ENCODE data around the gene HNF4A. TPM values are rescaled to one million over a fixed set of nuclear protein-coding genes. Genes with fewer than 3 reads are reported as not detected.

HNF4A gene
- total and polyA plus RNA-seq, 2 of the 13 experiments (the other 11 are each of a cell fraction or from before 2014, with no cell fraction given), result 80.9 to 169 TPM

GRCh38 chr20:44403194-44404112, 48.0 kb downstream of the HNF4A start (continued):
- TF ChIP-seq MED1 (CRISPR knock-in tag; IDR thresholded peaks at IDR 0.05) (peak; percentile 49; the same call in 1 of the 2 replicates), LCORL (IDR thresholded peaks at IDR 0.05) (no peak), LCORL (CRISPR knock-in tag; IDR thresholded peaks at IDR 0.05) (peak; percentile 45; the same call in 1 of the 2 replicates), CAMTA2 (CRISPR knock-in tag; IDR thresholded peaks at IDR 0.05; ENCODE audit: borderline replicate concordance) (no peak), NFATC3 (CRISPR knock-in tag; IDR thresholded peaks at IDR 0.05) (no peak), AFF4 (CRISPR knock-in tag; IDR thresholded peaks at IDR 0.05) (no peak), ZNF746 (CRISPR knock-in tag; IDR thresholded peaks at IDR 0.05) (0 out of 2 replicates have a peak, but pooled peaks have one; percentile 30), NR2F6 (IDR thresholded peaks at IDR 0.05) (no peak), NR2F6 (CRISPR knock-in tag; IDR thresholded peaks at IDR 0.05) (no peak), ZNF629 (CRISPR knock-in tag; conservative IDR thresholded peaks at IDR 0.05) (peak; percentile 91), THYN1 (CRISPR knock-in tag; IDR thresholded peaks at IDR 0.05; ENCODE audit: borderline replicate concordance, low read depth) (no peak), ZNF296 (CRISPR knock-in tag; conservative IDR thresholded peaks at IDR 0.05) (no peak), ZMYM4 (CRISPR knock-in tag; IDR thresholded peaks at IDR 0.05) (no peak), SIN3A (IDR thresholded peaks at IDR 0.05; ENCODE audit: borderline replicate concordance, low read depth, low read length) (no peak), ZNF556 (CRISPR knock-in tag; IDR thresholded peaks at IDR 0.05; ENCODE audit: borderline replicate concordance) (no peak), ZFY (CRISPR knock-in tag; IDR thresholded peaks at IDR 0.05) (no peak; the same call in 1 of the 2 replicates), E2F1 (CRISPR knock-in tag; IDR thresholded peaks at IDR 0.05) (0 out of 2 replicates have a peak, but pooled peaks have one; percentile 12), ZNF350 (CRISPR knock-in tag; IDR thresholded peaks at IDR 0.05; ENCODE audit: borderline replicate concordance, low read depth) (no peak)
- TF ChIP-seq, protein P1, sequence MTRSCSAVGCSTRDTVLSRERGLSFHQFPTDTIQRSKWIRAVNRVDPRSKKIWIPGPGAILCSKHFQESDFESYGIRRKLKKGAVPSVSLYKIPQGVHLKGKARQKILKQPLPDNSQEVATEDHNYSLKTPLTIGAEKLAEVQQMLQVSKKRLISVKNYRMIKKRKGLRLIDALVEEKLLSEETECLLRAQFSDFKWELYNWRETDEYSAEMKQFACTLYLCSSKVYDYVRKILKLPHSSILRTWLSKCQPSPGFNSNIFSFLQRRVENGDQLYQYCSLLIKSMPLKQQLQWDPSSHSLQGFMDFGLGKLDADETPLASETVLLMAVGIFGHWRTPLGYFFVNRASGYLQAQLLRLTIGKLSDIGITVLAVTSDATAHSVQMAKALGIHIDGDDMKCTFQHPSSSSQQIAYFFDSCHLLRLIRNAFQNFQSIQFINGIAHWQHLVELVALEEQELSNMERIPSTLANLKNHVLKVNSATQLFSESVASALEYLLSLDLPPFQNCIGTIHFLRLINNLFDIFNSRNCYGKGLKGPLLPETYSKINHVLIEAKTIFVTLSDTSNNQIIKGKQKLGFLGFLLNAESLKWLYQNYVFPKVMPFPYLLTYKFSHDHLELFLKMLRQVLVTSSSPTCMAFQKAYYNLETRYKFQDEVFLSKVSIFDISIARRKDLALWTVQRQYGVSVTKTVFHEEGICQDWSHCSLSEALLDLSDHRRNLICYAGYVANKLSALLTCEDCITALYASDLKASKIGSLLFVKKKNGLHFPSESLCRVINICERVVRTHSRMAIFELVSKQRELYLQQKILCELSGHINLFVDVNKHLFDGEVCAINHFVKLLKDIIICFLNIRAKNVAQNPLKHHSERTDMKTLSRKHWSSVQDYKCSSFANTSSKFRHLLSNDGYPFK (CRISPR knock-in tag; IDR thresholded peaks at IDR 0.05; ENCODE audit: borderline replicate concordance), result peak; percentile 15; the same call in 1 of the 2 replicates
- TF ChIP-seq, protein P2, sequence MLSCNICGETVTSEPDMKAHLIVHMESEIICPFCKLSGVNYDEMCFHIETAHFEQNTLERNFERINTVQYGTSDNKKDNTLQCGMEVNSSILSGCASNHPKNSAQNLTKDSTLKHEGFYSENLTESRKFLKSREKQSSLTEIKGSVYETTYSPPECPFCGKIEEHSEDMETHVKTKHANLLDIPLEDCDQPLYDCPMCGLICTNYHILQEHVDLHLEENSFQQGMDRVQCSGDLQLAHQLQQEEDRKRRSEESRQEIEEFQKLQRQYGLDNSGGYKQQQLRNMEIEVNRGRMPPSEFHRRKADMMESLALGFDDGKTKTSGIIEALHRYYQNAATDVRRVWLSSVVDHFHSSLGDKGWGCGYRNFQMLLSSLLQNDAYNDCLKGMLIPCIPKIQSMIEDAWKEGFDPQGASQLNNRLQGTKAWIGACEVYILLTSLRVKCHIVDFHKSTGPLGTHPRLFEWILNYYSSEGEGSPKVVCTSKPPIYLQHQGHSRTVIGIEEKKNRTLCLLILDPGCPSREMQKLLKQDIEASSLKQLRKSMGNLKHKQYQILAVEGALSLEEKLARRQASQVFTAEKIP (CRISPR knock-in tag; IDR thresholded peaks at IDR 0.05; ENCODE audit: borderline replicate concordance), result 0 out of 2 replicates have a peak, but pooled peaks have one; percentile 85
